ENCODE measurements around the gene ATPAF1. TPM values are rescaled to one million over a fixed set of nuclear protein-coding genes. Genes with fewer than 3 reads are reported as not detected.

The ATPAF1 gene
- total RNA-seq, 1 experiment from 2014 or later: 58.9 TPM

DNA sequence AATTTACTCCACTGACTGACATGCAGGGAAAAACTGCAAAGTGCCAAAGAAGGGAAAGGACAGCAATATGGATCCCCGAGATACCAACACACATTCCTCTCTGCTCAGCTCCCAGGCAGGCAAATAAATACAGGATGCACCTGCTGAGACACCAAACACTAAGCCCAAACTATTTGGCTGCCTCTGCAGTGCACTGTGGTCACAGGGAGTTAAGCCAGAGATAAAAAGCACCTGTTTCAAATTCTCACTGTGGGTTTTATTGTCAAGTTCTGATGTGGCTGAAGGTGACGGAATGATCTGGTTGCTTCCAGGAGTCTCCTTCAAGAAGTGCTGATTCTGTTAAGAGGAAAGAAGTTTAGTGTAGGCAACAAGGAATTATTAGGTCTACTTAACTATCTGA is 21.2 kb upstream of the ATPAF1 start:
- H3K36me3 ChIP-seq: peaks cover 51% of the 10 kb centered on the region
- DNase-seq: peak; percentile 54 to 75
- H3K4me1 ChIP-seq: peaks cover 11% of the 10 kb centered on the region
- no peak overlapping the region for H3K4me3 ChIP-seq
- H3K27me3 ChIP-seq: no peaks in the 10 kb centered on the region
- H3K9me3 ChIP-seq (replicated peaks): no peaks in the 10 kb centered on the region
- no peak overlapping the region for H3K27ac ChIP-seq

GRCh38 chr1:46687921-46688509 is 19.9 kb upstream of the ATPAF1 start:
- H3K9me3 ChIP-seq (replicated peaks): no peaks in the 10 kb centered on the region
- peaks cover 63% of the 10 kb centered on the region for H3K36me3 ChIP-seq
- H3K27me3 ChIP-seq: no peaks in the 10 kb centered on the region
- no peak overlapping the region for H3K4me3 ChIP-seq
- H3K4me1 ChIP-seq: peaks cover 11% of the 10 kb centered on the region
- no peak overlapping the region for H3K27ac ChIP-seq
- DNase-seq: no peak

DNA sequence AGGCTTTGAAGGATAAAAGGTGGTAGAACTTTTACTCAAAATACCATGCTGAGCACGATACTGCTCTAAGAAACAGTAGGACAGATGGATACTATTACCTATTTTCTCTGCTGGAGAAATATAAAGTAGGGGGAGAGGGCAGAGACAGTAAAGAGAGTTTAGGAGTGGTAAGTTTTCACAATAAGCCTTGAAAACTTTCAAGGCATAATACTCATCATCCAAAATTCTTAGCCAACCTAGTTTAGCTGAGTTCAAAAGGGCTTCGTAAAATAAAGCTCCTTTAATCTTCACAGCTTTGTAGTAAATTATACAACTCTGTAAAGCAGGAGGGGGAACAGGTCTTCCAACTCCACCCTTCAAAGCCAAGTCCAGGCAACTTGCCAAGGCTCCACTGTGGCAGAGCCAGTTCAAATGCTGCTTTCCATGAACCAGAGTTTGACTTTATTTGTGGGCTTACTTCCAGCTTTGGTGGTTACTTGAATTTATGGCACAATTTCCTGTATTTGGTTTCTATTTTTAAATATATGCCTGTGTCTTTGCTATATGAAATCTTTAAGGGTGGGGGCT is 19.0 kb upstream of the ATPAF1 start:
- H3K4me3 ChIP-seq: no peak overlapping the region
- no peaks in the 10 kb centered on the region for H3K27me3 ChIP-seq
- H3K27ac ChIP-seq: no peak overlapping the region
- no peaks in the 10 kb centered on the region for H3K9me3 ChIP-seq (replicated peaks)
- peaks cover 70% of the 10 kb centered on the region for H3K36me3 ChIP-seq
- peaks cover 11% of the 10 kb centered on the region for H3K4me1 ChIP-seq
- peak in 1 of 2 experiments; percentile 10 for DNase-seq

- no peak for DNase-seq
- H3K27ac ChIP-seq: no peak overlapping the region
- H3K27me3 ChIP-seq: no peaks in the 10 kb centered on the region
- no peak overlapping the region for H3K4me3 ChIP-seq
- peaks cover 64% of the 10 kb centered on the region for H3K36me3 ChIP-seq
- peaks cover 11% of the 10 kb centered on the region for H3K4me1 ChIP-seq
- H3K9me3 ChIP-seq (replicated peaks): no peaks in the 10 kb centered on the region
Observed at GRCh38 chr1:46686255-46686654, 18.1 kb upstream of the ATPAF1 start.

GRCh38 chr1:46684670-46685069 is 16.5 kb upstream of the ATPAF1 start:
- Histone ChIP-seq H3K4me1 (peaks cover 8% of the 10 kb centered on the region), H3K4me3 (no peak overlapping the region), H3K27me3 (no peaks in the 10 kb centered on the region), H3K9me3 (replicated peaks) (no peaks in the 10 kb centered on the region), H3K27ac (no peak overlapping the region), H3K36me3 (peaks cover 68% of the 10 kb centered on the region)
- DNase-seq: no peak

- peaks cover 59% of the 10 kb centered on the region for H3K36me3 ChIP-seq
- no peak overlapping the region for H3K4me3 ChIP-seq
- H3K9me3 ChIP-seq (replicated peaks): no peaks in the 10 kb centered on the region
- no peaks in the 10 kb centered on the region for H3K4me1 ChIP-seq
- no peak for DNase-seq
- no peak overlapping the region for H3K27ac ChIP-seq
- H3K27me3 ChIP-seq: no peaks in the 10 kb centered on the region
Observed at GRCh38 chr1:46682064-46682463, 13.9 kb upstream of the ATPAF1 start.

DNA sequence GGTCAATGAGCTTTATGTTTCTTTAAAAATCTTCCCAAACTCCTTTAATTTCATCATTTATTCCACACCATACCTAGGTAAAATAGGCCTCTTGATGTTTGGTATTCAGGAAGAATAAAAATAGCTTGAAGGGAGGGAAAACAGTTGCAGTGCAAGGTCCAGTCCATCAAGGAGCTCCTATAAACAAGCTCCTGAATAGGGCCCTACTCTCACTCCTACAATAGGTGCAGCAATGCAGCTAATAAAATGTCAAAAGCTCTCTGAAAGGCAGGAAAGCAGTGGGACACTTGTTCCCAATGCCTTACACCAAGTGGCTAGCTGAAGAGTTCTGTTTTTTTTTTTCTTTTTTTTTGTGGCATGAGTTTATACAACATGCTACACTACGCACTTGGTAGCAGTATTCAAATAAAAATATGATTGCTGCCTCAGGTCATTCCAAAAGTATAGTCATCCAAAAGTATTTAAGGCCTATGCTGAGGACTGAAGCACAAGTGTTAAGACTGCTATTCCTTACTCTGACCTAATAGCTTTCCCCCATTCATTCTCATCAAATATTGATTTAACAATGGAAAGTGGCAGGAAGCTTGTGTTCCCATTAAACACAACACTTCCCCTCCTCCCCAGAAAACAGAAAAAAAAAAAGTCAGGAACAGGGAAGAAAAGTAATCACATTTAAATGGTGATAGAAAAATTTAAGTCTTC is 13.3 kb upstream of the ATPAF1 start:
- H3K36me3 ChIP-seq: peaks cover 56% of the 10 kb centered on the region
- no peak for DNase-seq
- H3K27ac ChIP-seq: no peak overlapping the region

GRCh38 chr1:46679789-46680573 is 11.8 kb upstream of the ATPAF1 start:
- Histone ChIP-seq H3K27me3 (no peaks in the 10 kb centered on the region), H3K4me1 (no peaks in the 10 kb centered on the region), H3K9me3 (replicated peaks) (no peaks in the 10 kb centered on the region), H3K27ac (no peak overlapping the region), H3K36me3 (peaks cover 44% of the 10 kb centered on the region), H3K4me3 (no peak overlapping the region)
- no peak for DNase-seq

More for the DNA sequence above, 13.3 kb upstream of the ATPAF1 start:
- Histone ChIP-seq H3K4me3 (no peak overlapping the region), H3K4me1 (no peaks in the 10 kb centered on the region), H3K9me3 (replicated peaks) (no peaks in the 10 kb centered on the region), H3K27me3 (no peaks in the 10 kb centered on the region)

DNA sequence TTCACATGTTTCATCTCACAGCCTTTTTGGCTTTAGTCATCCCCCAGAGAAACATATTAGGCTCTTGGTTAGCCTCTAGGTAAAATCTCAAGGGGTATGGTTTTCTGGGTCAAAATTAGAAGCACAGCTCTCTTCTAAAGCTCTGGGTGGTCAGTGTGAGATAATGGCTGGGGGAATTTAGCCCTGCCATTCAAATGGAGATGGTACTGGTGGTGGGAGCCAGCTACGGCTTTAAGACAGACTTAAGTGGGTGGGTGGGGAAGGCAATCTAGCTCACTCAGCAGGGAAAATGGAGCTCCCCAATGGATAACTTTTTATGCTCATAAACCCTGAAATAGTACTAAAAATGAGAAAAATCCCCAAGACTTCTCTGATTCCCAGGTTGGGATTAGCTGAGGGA is 9.2 kb upstream of the ATPAF1 start:
- no peaks in the 10 kb centered on the region for H3K27me3 ChIP-seq
- no peaks in the 10 kb centered on the region for H3K4me1 ChIP-seq
- no peak overlapping the region for H3K27ac ChIP-seq
- no peak for DNase-seq
- H3K9me3 ChIP-seq (replicated peaks): no peaks in the 10 kb centered on the region
- peaks cover 25% of the 10 kb centered on the region for H3K36me3 ChIP-seq
- H3K4me3 ChIP-seq: no peak overlapping the region

DNA sequence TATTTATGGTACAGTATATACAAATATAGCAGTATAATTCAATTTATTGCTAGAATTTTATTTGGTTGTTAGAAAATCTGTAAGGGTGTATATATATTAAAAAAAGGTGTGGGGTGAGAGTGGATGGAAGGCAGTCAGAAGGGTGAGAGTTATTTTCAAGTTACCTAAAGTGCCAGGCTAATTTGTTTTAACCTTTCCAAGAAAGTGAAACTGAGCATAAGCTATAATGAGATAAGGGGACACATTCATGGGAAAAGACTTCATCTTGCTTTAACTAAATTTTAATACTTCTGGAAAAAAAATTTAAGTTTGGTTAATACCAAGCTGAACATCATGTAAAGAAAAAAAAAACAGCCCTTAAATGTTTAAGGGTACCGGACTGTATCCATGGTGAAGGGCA is 8.4 kb upstream of the ATPAF1 start:
- Histone ChIP-seq H3K36me3 (peaks cover 22% of the 10 kb centered on the region), H3K27me3 (no peaks in the 10 kb centered on the region)
- DNase-seq: no peak

DNA sequence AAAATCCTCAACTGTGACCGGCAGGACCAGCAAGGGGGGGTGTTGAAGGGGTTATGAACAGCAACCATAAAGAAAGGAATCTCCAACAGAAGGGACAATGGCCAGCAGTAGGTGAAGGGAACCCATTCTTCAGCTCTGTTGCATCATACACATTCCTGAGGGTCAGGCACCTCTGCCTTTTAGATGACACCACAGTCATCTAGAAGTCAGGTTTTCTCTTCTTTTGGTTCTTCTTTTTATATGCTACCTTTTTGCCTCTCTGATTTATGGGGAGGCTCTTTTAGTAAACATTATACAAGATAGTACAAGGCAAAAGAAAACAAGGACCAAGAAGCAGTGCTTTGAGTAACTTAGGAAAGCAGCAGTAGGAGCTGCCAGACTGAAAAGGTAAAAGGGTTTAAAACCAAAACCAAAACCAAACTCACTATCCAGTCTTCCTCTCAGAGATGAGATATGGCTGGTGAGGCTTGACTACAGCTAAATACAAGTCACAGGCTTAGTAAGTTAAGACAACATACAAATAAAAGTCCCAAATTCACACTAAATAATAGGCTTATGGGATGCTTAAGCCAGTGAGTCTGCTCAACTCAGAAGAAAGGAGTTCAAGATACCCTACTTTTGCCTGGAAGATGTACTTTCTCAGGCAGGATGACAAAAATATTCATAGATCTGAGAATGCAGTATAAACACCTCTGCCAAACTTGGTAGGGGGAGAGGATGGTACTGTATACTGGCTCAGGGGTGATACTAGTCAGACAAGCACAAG is 7.6 kb upstream of the ATPAF1 start:
- Histone ChIP-seq H3K27me3 (no peaks in the 10 kb centered on the region), H3K4me1 (no peaks in the 10 kb centered on the region), H3K9me3 (replicated peaks) (no peaks in the 10 kb centered on the region), H3K27ac (no peak overlapping the region), H3K4me3 (no peak overlapping the region), H3K36me3 (peaks cover 22% of the 10 kb centered on the region)
- DNase-seq: no peak

More for the DNA sequence above, 8.4 kb upstream of the ATPAF1 start:
- Histone ChIP-seq H3K4me3 (no peak overlapping the region), H3K27ac (no peak overlapping the region), H3K4me1 (no peaks in the 10 kb centered on the region), H3K9me3 (replicated peaks) (no peaks in the 10 kb centered on the region)

DNA sequence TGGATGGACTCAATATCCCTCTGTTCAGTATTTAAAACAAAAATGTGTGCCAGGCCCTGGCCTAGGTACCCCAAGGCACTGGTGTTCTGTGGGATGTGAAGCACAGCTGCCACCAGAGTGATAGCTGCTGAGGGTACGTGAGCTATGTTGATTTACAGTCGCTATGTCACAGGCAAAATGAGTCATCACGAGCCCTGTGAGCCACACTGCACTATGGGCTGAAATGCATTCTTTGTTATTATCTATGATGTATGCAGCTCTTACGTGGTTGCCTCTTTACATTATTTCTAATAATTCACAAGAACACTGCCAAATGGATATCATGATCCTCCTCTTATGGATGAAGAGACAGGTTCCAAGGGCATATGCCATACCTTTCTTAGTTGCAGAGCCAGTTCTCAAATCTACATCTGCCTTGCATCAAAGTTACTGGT is 5.6 kb upstream of the ATPAF1 start:
- Histone ChIP-seq H3K4me3 (no peak overlapping the region), H3K36me3 (peaks cover 8% of the 10 kb centered on the region), H3K4me1 (no peaks in the 10 kb centered on the region), H3K27me3 (no peaks in the 10 kb centered on the region), H3K27ac (no peak overlapping the region), H3K9me3 (replicated peaks) (no peaks in the 10 kb centered on the region)
- no peak for DNase-seq

- Histone ChIP-seq H3K9me3 (replicated peaks) (no peaks in the 10 kb centered on the region), H3K4me3 (no peak overlapping the region), H3K27me3 (no peaks in the 10 kb centered on the region), H3K4me1 (no peaks in the 10 kb centered on the region), H3K36me3 (no peaks in the 10 kb centered on the region), H3K27ac (no peak overlapping the region)
- DNase-seq: no peak
Observed at GRCh38 chr1:46672696-46673095, 4.5 kb upstream of the ATPAF1 start.

- DNase-seq: no peak
- Histone ChIP-seq H3K27me3 (no peaks in the 10 kb centered on the region), H3K36me3 (no peaks in the 10 kb centered on the region), H3K9me3 (replicated peaks) (no peaks in the 10 kb centered on the region), H3K4me3 (no peak within 1 kb of the TSS), H3K27ac (no peak within 1 kb of the TSS), H3K4me1 (peaks cover 2% of the 10 kb centered on the region; the same call in 1 of the 2 replicates)
Observed at GRCh38 chr1:46671554-46671953, 3.4 kb upstream of the ATPAF1 start, which contains the start of gene TEX38. Gene TEX38 (plus strand): TSS chr1:46671854. CDS start chr1:46671935, 81 bp downstream.
